HG03139 (cell line): ENCODE measurements around the gene B3GALT2.
"Not testable (repeated sequence)": the region's sequence is repeated elsewhere in the genome, so short reads cannot be mapped to it uniquely, and the experiment has no call there.

ENCODE experiments used
- ATAC-seq: cut with Tn5 transposase; IDR thresholded peaks from one replicate; pipeline ENCODE4 v1.9.1; 2021; ENCODE audit not compliant: unreplicated experiment

The B3GALT2 gene

DNA sequence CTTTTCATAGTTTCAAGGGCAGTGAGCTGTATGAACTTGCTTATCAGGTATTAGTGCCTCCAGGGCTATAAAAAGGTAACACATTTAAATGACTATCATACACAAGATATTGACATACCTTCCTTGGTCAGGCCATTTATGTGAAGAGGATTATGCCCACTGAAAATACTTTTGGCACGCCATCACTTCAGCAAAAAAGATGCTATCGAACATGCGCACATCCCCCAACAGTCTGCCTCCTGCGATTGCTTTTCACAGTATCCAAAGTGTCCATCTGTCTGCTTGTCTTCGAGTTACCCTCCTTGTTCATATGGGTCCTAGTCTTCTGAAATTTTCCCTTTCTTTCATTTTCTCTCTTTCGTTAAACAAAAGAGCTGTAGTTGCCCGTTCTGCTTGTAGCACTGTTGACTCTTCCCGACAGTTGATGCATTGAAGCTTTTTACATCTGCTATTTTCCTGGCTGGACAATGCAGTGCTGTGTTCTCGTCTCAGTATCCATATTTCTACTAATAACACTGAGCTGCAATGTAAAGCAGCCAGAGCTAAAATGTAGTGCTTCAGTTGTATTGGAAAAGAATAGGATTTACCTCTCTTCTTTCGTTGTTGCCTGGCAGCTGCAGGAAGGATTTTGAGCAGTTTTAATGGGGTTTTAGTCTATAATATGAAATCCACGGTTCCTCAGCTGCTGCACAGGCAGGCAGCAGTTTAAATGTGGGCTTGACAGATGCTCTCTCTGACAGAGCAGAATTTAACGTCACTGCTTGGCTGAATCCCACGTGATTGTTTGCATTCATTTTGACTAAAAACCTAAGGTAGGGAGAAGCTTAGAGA lies at the start of gene B3GALT2:
Gene B3GALT2 (minus strand): TSS at position 713 of the 831 bp plus-strand sequence. CDS start 5,051 bp downstream, outside the sequence.
- no peak for ATAC-seq

DNA sequence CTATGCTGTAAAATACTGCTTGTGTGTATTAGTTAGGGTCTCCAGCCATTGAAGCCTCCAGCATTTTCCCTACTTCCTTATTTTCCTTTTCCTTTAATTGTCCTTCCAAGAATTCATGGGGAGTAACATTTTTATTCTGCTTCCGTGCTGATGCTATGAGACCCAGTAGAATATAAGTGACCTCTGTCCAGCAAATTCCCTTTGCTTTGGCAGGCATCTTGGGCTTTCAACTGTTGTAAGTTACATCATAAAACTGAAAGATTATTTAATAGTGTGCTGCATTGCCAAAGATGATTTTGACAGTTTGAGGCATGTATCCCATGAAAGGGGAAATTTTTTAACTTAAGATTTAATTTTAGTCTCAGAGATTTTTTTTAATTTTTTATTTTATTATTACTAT lies 48.1 kb upstream of the B3GALT2 start:
- ATAC-seq, result no peak

DNA sequence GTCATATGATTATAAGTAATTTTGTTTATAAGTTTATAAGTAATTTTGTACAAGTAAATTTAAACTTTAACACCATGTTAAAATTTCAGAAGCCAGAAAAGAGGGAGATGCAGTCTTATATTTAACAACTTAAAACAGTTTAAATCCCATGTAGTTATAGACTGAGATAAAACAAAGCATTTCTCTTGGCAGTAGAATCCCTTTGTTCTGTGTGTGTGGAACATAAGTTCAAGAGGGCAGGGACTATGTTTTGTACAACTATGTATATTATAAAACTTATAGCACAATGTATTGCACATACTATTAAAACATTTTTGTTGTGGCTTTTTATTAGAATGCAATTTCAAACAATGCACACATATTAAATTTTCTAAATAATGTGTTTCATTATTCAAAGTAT lies 44.7 kb upstream of the B3GALT2 start:
- ATAC-seq, result not testable (repeated sequence)

GRCh38 chr1:193229136-193229535 lies 42.7 kb upstream of the B3GALT2 start:
- ATAC-seq, result no peak

- ATAC-seq, result no peak
Observed at GRCh38 chr1:193222056-193222615, 35.7 kb upstream of the B3GALT2 start.

DNA sequence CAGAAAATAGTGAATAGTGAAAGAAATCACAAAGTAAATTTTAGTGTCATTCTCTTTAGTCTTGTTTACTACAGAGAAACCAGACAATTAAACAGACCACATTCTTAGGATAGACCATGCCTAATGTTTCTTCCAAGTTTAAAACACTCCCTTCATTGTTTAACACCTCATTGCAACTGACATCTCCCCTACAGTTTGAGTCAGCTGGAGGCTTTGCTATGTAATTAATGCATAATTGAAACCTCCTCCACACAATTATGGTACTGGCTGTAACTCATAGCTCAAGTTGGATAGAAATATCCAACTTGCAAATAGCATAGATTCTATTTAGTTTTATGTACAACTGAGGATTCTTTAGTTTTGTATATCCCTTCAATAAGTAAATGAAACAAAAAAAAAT lies 35.2 kb upstream of the B3GALT2 start:
- ATAC-seq, result no peak

GRCh38 chr1:193219391-193219790 lies 33.0 kb upstream of the B3GALT2 start:
- no peak for ATAC-seq

GRCh38 chr1:193216920-193217319 lies 30.5 kb upstream of the B3GALT2 start:
- ATAC-seq, result peak; percentile 54

GRCh38 chr1:193213998-193214397 lies 27.6 kb upstream of the B3GALT2 start:
- no peak for ATAC-seq

DNA sequence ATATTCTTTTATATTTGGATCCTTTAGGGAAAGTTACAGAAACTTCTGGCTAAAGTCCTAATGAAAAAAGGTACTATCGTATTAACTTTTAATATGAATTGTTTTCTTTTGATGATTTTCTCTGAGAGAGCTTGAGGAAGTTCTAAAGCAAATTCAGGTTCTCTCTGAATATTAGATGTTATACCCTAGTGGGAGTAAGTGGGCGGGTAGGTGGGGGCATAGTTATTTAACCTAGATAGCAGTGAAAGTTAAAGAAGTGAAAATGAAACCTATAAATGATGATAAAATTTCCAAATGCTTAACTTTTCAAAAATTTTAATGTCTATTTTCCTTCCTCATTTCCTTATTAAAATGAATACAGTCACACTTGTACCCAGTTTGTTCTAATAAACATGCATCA lies 26.2 kb upstream of the B3GALT2 start:
- ATAC-seq, result no peak

DNA sequence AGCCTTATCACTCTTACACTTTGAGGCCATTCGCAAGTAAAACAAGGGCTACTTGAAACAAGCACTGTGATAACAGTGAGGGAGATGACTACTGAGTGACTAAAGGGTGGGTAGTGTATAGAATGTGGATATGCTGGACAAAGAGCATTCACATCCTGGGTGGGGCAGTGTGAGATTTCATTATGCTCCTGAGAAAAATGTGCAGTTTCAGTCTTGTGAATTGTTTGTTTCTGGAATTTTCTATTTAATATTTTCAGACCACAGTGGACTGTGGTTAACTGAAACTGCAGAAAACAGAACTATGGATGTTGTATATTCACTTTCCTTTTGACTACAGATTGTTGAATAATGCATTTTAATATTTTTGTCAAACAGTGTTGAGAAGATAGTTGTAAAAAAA lies 25.1 kb upstream of the B3GALT2 start:
- ATAC-seq, result peak; percentile 70

- ATAC-seq, result no peak
Observed at GRCh38 chr1:193210996-193211395, 24.6 kb upstream of the B3GALT2 start.

DNA sequence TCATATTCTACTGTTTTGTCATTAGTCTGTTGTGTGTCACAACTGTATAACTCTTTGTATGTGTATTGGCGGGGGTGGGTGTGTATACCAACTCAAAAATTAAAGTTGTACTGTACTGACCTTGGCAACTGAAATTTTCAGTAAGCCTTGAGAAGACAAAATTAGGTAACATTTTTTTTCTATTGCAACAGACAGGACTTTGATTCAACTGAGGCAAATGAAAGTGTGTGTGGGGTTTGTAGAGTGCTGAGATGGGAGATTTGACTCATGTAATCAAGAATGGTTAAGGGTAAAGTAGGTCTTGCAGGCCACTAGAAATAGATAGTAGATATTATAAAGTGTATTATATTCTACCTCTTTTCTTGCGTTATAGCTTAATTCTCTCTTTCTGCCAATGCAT lies 14.6 kb upstream of the B3GALT2 start:
- no peak for ATAC-seq

DNA sequence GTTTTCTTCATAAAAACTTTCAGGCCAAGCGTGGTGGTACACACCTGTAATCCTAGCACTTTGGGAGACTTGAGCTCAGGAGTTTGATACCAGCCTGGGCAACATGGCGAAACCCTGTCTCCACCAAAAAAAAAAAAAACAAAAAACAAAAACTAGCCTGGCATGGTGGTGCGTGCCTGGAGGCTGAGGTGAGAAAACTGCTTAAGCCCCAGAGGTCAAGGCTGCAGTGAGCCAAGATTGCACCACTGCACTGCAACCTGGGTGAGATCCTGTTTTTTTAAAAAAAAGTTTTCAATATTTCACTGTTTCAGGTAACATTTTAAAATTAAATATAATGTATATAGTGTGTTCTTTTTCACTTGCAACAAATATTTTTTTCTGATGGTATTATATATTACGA lies 13.5 kb upstream of the B3GALT2 start:
- ATAC-seq, result no peak

DNA sequence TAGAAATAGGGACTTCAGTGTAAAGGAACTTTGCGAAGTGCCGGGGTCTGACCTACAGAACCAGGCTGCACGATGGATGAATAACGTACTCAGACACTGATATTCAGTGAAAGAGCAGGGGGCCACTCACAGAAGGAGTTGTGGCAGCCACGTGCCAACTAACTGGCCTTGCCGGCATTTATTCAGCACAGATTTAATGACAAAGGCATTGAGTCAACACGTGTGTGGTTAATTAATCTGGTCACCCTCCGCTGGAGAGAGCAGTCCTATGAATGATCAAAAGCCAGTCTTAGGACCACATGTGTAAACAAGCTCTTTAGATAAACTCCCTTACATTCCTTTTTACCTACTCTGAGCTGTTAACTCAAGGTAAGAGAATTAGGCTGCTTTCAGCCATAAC lies 6.2 kb upstream of the B3GALT2 start:
- ATAC-seq, result no peak

DNA sequence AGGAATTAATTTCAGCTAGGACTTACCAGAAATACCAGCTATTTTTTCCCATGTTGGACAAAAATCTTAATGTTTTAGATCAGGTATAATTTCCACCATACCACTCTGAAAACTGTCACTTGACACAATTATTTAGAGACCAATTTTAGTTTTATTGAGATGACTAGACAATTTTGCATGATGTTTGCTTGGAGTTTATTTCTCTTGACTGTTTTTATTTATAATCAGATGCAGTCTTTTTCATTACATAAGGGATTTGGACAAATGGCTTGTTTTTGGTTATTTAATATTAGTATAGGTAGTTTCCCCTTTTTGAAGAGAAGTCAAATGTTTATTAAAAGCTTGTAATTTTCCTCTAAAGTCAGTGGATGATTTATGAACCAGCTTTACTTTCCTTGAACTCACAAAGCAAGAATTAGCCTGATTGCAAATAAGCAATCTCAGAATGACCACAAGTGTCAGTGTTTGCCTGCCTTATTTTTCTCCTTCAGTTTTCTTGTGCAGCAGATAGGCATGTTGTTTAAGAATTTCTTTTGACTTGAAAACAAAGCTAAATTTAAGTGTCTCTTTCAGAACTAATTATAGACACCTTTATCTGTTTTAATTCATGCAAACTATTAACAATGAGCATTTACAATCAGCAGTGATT lies 3.8 kb upstream of the B3GALT2 start:
- ATAC-seq, result no peak

DNA sequence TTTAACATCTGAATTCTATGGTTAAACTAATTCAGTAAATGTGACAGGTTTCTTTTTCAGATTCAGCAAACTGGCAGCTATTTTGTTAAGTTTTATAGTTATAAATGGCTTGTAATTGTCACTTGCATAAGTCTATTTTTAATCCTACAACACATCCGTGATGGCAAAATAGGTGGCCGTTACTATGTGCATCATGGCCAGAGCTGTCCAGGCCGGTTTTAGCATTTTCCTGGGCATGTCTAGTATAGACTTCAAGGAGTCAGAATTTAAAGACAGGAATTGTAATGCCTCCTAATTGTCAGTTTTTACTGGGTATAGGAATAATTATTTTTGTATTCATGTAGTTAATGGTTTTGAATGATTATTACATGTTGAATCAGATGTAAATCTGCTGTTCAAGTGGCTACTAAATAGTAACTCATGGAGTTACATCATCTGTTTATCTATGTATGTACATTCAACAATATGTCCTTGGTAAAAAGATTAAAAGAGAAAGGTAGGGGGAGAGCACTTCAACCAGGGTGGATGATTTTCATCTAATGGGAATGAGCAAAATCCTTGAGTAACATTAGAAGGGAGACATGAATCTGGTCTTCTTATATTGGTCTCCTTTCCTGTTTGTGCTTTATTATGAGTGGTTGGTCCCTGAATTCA lies 3.2 kb upstream of the B3GALT2 start:
- no peak for ATAC-seq

- not testable (repeated sequence) for ATAC-seq
Observed at GRCh38 chr1:193188915-193189314, 2.5 kb upstream of the B3GALT2 start.

- ATAC-seq, result no peak
Observed at GRCh38 chr1:193187114-193187513, 701 bp upstream of the B3GALT2 start.

- ATAC-seq, result no peak
Observed at GRCh38 chr1:193185211-193185610, 1.2 kb downstream of the B3GALT2 start.

DNA sequence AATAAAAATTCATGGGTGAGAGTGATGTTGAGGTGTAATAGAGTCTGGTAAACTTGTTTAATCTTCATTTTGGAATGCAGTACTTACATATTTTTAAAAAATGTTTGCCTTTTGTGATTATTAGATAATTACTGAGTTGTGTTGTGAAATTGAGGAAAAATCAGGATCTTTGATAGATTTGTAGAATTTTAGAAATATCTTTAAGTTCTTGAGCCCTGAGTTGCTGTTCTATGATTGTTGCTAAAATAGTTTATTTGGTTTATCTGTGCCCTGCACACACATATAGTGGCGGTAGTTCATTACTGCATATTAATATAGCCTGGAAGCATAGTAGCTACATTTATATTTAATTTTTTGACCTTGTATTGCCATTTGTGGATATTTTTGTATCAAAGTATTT lies 1.6 kb downstream of the B3GALT2 start:
- ATAC-seq, result no peak
